Keratinocyte (primary cell): ENCODE data around the gene SEMA4A. TPM values are rescaled to one million over a fixed set of nuclear protein-coding genes. Genes with fewer than 3 reads are reported as not detected.
"Not testable (repeated sequence)": the region's sequence is repeated elsewhere in the genome, so short reads cannot be mapped to it uniquely, and the experiment has no call there.

ENCODE experiments used
- DNase-seq: peaks from one replicate; pipeline ENCODE4 v3.0.0-alpha.2; 2011; ENCODE audit warnings: low read depth, missing footprints, low spot score
- FAIRE-seq: peaks from 2 replicates; lab custom pipeline; 2011; peaks lifted over from hg19 to GRCh38; lab: Jason Lieb, UNC
- H2AFZ ChIP-seq: 2 replicates; pipeline ENCODE4 v1.6.0; 2012; ENCODE audit warnings: low read length, control low read depth, inconsistent platforms; ENCODE audit not compliant: control insufficient read depth
- H3K27ac ChIP-seq: 2 replicates; pipeline ENCODE4 v1.5.1; 2011; ENCODE audit warnings: low read length; ENCODE audit not compliant: control insufficient read depth, insufficient read depth
- H3K27me3 ChIP-seq: 3 replicates; pipeline ENCODE4 v1.6.0; 2011; ENCODE audit warnings: low read length; ENCODE audit not compliant: control insufficient read depth, insufficient read depth; ENCODE audit errors: extremely low read depth
- H3K36me3 ChIP-seq, 2 experiments: 2 replicates in 1 of 2; 3 replicates in 1 of 2; pipeline ENCODE4 v1.5.1; 2011; ENCODE audit warnings: low read length in 2 of 2, mild to moderate bottlenecking in 1 of 2; ENCODE audit not compliant: control insufficient read depth in 2 of 2, insufficient read depth in 2 of 2; ENCODE audit errors: extremely low read depth in 1 of 2
- H3K4me1 ChIP-seq: 3 replicates; pipeline ENCODE4 v1.5.1; 2011; ENCODE audit warnings: low read length; ENCODE audit not compliant: control insufficient read depth, insufficient read depth; ENCODE audit errors: extremely low read depth
- H3K4me2 ChIP-seq: 3 replicates; pipeline ENCODE4 v1.6.0; 2011; ENCODE audit warnings: low read depth, low read length; ENCODE audit not compliant: control insufficient read depth, insufficient read depth; ENCODE audit errors: extremely low read depth
- H3K4me3 ChIP-seq, 3 experiments: fragments of 200-600 bp in 1 of 3; sonication (generic) in 1 of 3; 2 replicates in 2 of 3; 3 replicates in 1 of 3; pipeline ENCODE4 v1.5.1; 2011 to 2016; ENCODE audit warnings: low read length in 3 of 3, mild to moderate bottlenecking in 3 of 3, control low read depth in 2 of 3, inconsistent platforms in 1 of 3, low read depth in 1 of 3, mixed read lengths in 1 of 3, mixed run types in 1 of 3, moderate library complexity in 1 of 3; ENCODE audit not compliant: control insufficient read depth in 2 of 3, insufficient read depth in 2 of 3; ENCODE audit errors: extremely low read depth in 1 of 3
- H3K79me2 ChIP-seq: 2 replicates; pipeline ENCODE4 v1.6.0; 2012; ENCODE audit warnings: low read length; ENCODE audit not compliant: control insufficient read depth, insufficient read depth
- H3K9ac ChIP-seq: 3 replicates; pipeline ENCODE4 v1.6.0; 2011; ENCODE audit warnings: low read length; ENCODE audit not compliant: control insufficient read depth, insufficient read depth; ENCODE audit errors: extremely low read depth
- H3K9me1 ChIP-seq: 3 replicates; pipeline ENCODE4 v1.6.0; 2011; ENCODE audit warnings: low read length; ENCODE audit not compliant: control insufficient read depth, insufficient read depth; ENCODE audit errors: extremely low read depth
- H3K9me3 ChIP-seq: 2 replicates; pipeline ENCODE4 v1.5.1; 2012; ENCODE audit warnings: low read depth, low read length; ENCODE audit not compliant: control insufficient read depth
- H4K20me1 ChIP-seq: 3 replicates; pipeline ENCODE4 v1.6.0; 2011; ENCODE audit warnings: low read length; ENCODE audit not compliant: control insufficient read depth, insufficient read depth; ENCODE audit errors: extremely low read depth
- EZH2 ChIP-seq: IDR thresholded peaks from one replicate; pipeline ENCODE4 v1.6.1; 2012; ENCODE audit warnings: inconsistent platforms, mild to moderate bottlenecking, low read length, moderate library complexity
- dilution Hi-C: fragments of 300-500 bp; cut with MboI; formaldehyde crosslinking; loops from one replicate; pipeline ENCODE4 v1.7.0; 2020; ENCODE audit warnings: low sequenced_read_pairs; ENCODE audit not compliant: extremely low pct_ligation_motif_present
- polyA plus RNA-seq, 5 experiments: library from polyadenylated mRNA; depleted of rRNA in 3 of 5; stranded (reverse) in 3 of 5; stranded (forward) in 1 of 5; unstranded in 1 of 5; fragments of >200 nt; gene quantifications; 1 replicate in 1 of 5; 2 replicates in 3 of 5; 3 replicates in 1 of 5; pipeline versions ENCODE4 v1.2.1 to v1.2.3, GENCODE V29; 2011 to 2012; ENCODE audit warnings: missing spikeins in 2 of 5, low read depth in 1 of 5, low replicate concordance in 1 of 5
- TF ChIP-seq, protein P1 (sequence below), 3 experiments: IDR thresholded peaks in 1 of 3; conservative IDR thresholded peaks in 1 of 3; optimal IDR thresholded peaks in 1 of 3; 2 replicates in 2 of 3; 3 replicates in 1 of 3; pipeline versions ENCODE3 to v1.5.1; 2011; ENCODE audit warnings: low read length in 3 of 3, mild to moderate bottlenecking in 3 of 3, moderate library complexity in 2 of 3, control low read depth in 1 of 3, inconsistent platforms in 1 of 3; ENCODE audit not compliant: insufficient read depth in 2 of 3; ENCODE audit errors: extremely low read depth in 1 of 3

The SEMA4A gene
- polyA plus RNA-seq, 1 donor (not counting 4 experiments of a cell fraction or from before 2014, with no cell fraction given) = 7.9 TPM

- Histone ChIP-seq H3K27me3 (no peaks in the 10 kb centered on the region), H3K9me1 (no peaks in the 10 kb centered on the region), H2AFZ (no peak overlapping the region), H3K4me2 (peak overlapping the region; percentile 96), H3K9me3 (no peaks in the 10 kb centered on the region), H4K20me1 (no peaks in the 10 kb centered on the region), H3K9ac (peak overlapping the region; percentile 97), H3K79me2 (peaks cover 8% of the 10 kb centered on the region), H3K4me1 (peaks cover 32% of the 10 kb centered on the region), H3K4me3 (peak overlapping the region in 2 of 3 experiments; percentile 87 to 90), H3K27ac (peak overlapping the region; percentile 97), H3K36me3 (peaks cover 9 to 14% of the 10 kb centered on the region in 2 experiments)
- dilution Hi-C loops = no loop called here
- TF ChIP-seq EZH2 = no peak
- TF ChIP-seq, protein P1, sequence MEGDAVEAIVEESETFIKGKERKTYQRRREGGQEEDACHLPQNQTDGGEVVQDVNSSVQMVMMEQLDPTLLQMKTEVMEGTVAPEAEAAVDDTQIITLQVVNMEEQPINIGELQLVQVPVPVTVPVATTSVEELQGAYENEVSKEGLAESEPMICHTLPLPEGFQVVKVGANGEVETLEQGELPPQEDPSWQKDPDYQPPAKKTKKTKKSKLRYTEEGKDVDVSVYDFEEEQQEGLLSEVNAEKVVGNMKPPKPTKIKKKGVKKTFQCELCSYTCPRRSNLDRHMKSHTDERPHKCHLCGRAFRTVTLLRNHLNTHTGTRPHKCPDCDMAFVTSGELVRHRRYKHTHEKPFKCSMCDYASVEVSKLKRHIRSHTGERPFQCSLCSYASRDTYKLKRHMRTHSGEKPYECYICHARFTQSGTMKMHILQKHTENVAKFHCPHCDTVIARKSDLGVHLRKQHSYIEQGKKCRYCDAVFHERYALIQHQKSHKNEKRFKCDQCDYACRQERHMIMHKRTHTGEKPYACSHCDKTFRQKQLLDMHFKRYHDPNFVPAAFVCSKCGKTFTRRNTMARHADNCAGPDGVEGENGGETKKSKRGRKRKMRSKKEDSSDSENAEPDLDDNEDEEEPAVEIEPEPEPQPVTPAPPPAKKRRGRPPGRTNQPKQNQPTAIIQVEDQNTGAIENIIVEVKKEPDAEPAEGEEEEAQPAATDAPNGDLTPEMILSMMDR (optimal IDR thresholded peaks at IDR 0.05 in 1 of 3, IDR thresholded peaks at IDR 0.05 in 1 of 3, conservative IDR thresholded peaks at IDR 0.05 in 1 of 3; ENCODE audit: extremely low read depth in 1 of 3, insufficient read depth in 2 of 3, low read length in 3 of 3) = no peak
- DNase-seq = peak; percentile 96
- FAIRE-seq = no peak
These were observed 60.8 kb downstream of the SEMA4A start for GRCh38 chr1:156214024-156214748.

- H4K20me1 ChIP-seq, H3K27ac ChIP-seq, H3K4me3 ChIP-seq, H3K9me1 ChIP-seq, H2AFZ ChIP-seq, dilution Hi-C loops, H3K4me2 ChIP-seq, H3K9me3 ChIP-seq, H3K27me3 ChIP-seq, DNase-seq, H3K9ac ChIP-seq: not testable (repeated sequence)
- Histone ChIP-seq H3K79me2 (peaks cover 10% of the 10 kb centered on the region), H3K36me3 (peaks cover 3 to 12% of the 10 kb centered on the region in 2 experiments), H3K4me1 (peaks cover 32% of the 10 kb centered on the region)
- peak; percentile 99 for FAIRE-seq
These were observed 63.1 kb downstream of the SEMA4A start for GRCh38 chr1:156216361-156217086.
